ENCODE data around the gene CCR7.

Gene CCR7

DNA sequence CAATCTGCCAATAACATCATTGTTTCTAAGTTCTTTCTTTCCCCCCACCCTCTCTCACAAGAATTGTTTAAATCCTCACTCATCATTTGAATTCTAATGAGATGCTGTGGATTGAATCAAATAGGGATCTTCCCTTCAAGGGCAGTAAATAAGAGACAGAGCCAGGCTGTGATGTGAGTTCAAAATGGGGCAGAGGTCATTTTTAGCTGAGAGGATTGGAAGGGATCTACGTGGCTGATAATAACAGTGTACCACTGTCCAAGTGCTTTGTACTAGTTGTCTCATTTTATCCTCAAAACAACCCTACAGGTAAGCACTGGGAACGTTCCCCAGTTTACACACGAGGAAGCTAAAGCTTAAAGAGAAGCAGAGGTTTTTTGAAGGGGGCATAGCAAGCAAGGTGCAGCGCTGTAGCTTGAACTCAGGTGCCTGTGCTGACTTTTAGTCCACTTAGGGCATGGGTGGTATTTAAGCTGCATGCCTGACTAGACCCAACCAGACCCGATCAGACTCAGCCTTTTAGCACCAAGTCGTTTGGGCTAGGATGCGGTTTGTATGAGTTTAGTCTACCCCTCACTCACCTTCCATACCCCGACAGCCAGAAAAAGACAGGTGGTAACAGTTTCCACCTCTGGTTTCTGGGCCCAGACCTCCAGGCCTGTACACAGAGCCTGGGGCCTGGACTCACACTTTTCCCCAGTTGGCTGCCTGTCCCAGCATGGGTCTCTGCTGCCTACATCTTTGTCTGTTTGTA is 39.2 kb upstream of the CCR7 start:
- no peak overlapping the region for H3K4ac ChIP-seq (ENCODE audit: low read depth, low read length)
- WGBS (ENCODE audit: extremely low coverage, insufficient coverage, low lambda C conversion rate) = no CpG with 5 or more reads among the region's 8 CpGs
- no peak overlapping the region for H3K4me3 ChIP-seq (ENCODE audit: low read length)
- H2AK5ac ChIP-seq (ENCODE audit: low read length) = no peak overlapping the region
- H3K4me2 ChIP-seq (ENCODE audit: low read length) = no peak overlapping the region
- no peak overlapping the region for H3K27ac ChIP-seq (ENCODE audit: low read depth, low read length)
- no peak overlapping the region for H4K5ac ChIP-seq (ENCODE audit: low read length)
- no peaks in the 10 kb centered on the region for H3K79me2 ChIP-seq (ENCODE audit: control insufficient read depth, insufficient read depth, low read length)
- H3K56ac ChIP-seq (ENCODE audit: low read length) = no peak overlapping the region
- H2BK15ac ChIP-seq (replicated peaks; ENCODE audit: low read depth) = no peak overlapping the region
- H3K36me3 ChIP-seq (ENCODE audit: control insufficient read depth, insufficient read depth, low read length) = no peaks in the 10 kb centered on the region
- no peak for DNase-seq
- H2BK5ac ChIP-seq (ENCODE audit: low read length) = no peak overlapping the region
- no peak overlapping the region for H3K9ac ChIP-seq (ENCODE audit: low read length)
- H3K79me1 ChIP-seq (ENCODE audit: low read length) = no peaks in the 10 kb centered on the region
- H3K4me1 ChIP-seq (ENCODE audit: control insufficient read depth, low read depth, low read length) = no peaks in the 10 kb centered on the region
- no peaks in the 10 kb centered on the region for H3K27me3 ChIP-seq (ENCODE audit: insufficient read depth, low read length, poor library complexity)
- no peak overlapping the region for H2BK120ac ChIP-seq (ENCODE audit: low read depth, low read length)
- H3K18ac ChIP-seq (ENCODE audit: low read length) = no peak overlapping the region
- H3K23ac ChIP-seq (ENCODE audit: low read length) = no peak overlapping the region
- H4K8ac ChIP-seq (ENCODE audit: low read depth, low read length) = no peak overlapping the region

DNA sequence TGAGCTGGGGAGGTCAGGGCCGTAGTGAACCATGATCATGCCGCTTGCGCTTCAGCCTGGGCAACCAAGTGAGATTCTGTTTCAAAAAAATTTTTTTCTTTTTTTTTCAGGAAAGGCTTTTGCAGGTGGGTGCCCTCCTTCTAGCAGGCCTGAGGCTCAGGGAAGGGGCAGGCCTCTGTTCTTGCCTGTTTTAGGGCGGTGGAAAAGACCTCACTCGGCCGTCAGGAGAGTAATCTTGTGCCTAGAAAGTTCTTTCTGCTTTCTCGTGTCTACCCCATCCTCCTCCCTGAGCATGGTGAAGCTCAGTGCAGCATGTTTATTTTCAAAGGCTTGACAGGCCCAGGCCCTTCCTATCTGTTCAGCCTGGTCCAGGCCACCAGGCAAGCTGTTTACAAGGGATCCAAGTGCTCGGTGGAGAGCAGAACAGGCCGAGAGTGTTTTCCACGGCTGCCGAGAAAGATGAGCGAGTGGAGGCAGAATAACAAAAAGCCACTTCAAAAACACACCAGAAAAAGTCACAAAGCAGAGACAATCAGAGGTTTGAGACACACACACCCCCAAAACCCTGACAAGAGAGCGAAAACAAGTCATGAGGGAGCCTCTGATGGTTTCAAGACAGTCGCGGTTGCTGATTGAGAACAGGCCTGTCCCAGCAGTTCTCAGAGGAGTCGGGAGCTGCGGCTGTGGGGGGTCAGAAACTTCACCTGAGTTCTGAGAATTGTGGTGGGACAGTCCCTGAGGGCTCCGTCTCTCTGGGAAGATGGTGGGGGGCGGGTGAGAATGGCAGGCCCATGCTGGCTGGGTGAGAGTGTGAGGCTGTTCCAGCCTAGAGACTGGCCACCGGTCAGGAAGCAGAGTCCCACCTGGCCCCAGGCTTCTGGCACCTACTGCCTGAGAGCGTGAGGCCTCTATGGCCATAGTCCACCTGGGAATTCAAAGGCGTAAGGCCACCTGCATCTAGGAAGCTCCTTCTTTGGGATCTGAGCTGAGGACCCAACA is 37.5 kb upstream of the CCR7 start:
- Histone ChIP-seq H3K56ac (ENCODE audit: low read length) (no peak overlapping the region), H3K18ac (ENCODE audit: low read length) (no peak overlapping the region), H3K79me1 (ENCODE audit: low read length) (no peaks in the 10 kb centered on the region), H3K9ac (ENCODE audit: low read length) (no peak overlapping the region), H3K36me3 (ENCODE audit: control insufficient read depth, insufficient read depth, low read length) (no peaks in the 10 kb centered on the region), H2BK5ac (ENCODE audit: low read length) (no peak overlapping the region), H4K8ac (ENCODE audit: low read depth, low read length) (no peak overlapping the region), H3K4me3 (ENCODE audit: low read length) (no peak overlapping the region), H2BK15ac (replicated peaks; ENCODE audit: low read depth) (no peak overlapping the region), H3K4me1 (ENCODE audit: control insufficient read depth, low read depth, low read length) (no peaks in the 10 kb centered on the region), H3K4me2 (ENCODE audit: low read length) (no peak overlapping the region), H3K27me3 (ENCODE audit: insufficient read depth, low read length, poor library complexity) (no peaks in the 10 kb centered on the region), H3K23ac (ENCODE audit: low read length) (peak overlapping the region; percentile 30), H3K4ac (ENCODE audit: low read depth, low read length) (no peak overlapping the region), H3K27ac (ENCODE audit: low read depth, low read length) (no peak overlapping the region), H3K79me2 (ENCODE audit: control insufficient read depth, insufficient read depth, low read length) (no peaks in the 10 kb centered on the region), H2BK120ac (ENCODE audit: low read depth, low read length) (no peak overlapping the region), H2AK5ac (ENCODE audit: low read length) (no peak overlapping the region), H4K5ac (ENCODE audit: low read length) (no peak overlapping the region)
- DNase-seq = no peak
- WGBS (ENCODE audit: extremely low coverage, insufficient coverage, low lambda C conversion rate) = no CpG with 5 or more reads among the region's 22 CpGs

- no CpG with 5 or more reads among the region's 8 CpGs for WGBS (ENCODE audit: extremely low coverage, insufficient coverage, low lambda C conversion rate)
- Histone ChIP-seq H2BK120ac (ENCODE audit: low read depth, low read length) (no peak overlapping the region), H2AK5ac (ENCODE audit: low read length) (no peak overlapping the region), H3K9ac (ENCODE audit: low read length) (no peak overlapping the region), H3K27me3 (ENCODE audit: insufficient read depth, low read length, poor library complexity) (no peaks in the 10 kb centered on the region), H4K8ac (ENCODE audit: low read depth, low read length) (no peak overlapping the region), H3K79me1 (ENCODE audit: low read length) (no peaks in the 10 kb centered on the region), H3K27ac (ENCODE audit: low read depth, low read length) (no peak overlapping the region), H3K4ac (ENCODE audit: low read depth, low read length) (no peak overlapping the region), H3K4me2 (ENCODE audit: low read length) (no peak overlapping the region), H2BK15ac (replicated peaks; ENCODE audit: low read depth) (no peak overlapping the region), H3K23ac (ENCODE audit: low read length) (no peak overlapping the region), H4K5ac (ENCODE audit: low read length) (no peak overlapping the region), H3K56ac (ENCODE audit: low read length) (no peak overlapping the region), H3K79me2 (ENCODE audit: control insufficient read depth, insufficient read depth, low read length) (no peaks in the 10 kb centered on the region), H2BK5ac (ENCODE audit: low read length) (no peak overlapping the region), H3K18ac (ENCODE audit: low read length) (no peak overlapping the region), H3K4me3 (ENCODE audit: low read length) (no peak overlapping the region), H3K36me3 (ENCODE audit: control insufficient read depth, insufficient read depth, low read length) (no peaks in the 10 kb centered on the region), H3K4me1 (ENCODE audit: control insufficient read depth, low read depth, low read length) (no peaks in the 10 kb centered on the region)
- DNase-seq = peak; percentile 50
Measured at GRCh38 chr17:40600486-40601046, 35.3 kb upstream of the CCR7 start.

DNA sequence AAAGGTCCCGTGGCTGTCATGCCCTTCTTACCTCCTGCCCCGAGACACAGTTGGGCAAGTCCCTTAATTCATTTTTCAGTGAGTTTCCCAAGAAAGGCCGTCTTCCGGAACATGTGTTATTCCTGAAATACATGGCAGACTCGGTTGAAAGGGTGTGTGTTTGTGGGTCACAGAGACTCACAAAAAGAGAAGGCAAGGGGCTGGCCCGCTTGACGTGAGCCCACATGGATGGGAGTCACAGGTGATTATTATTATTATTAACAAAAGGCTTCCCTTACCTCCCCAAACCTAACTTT is 34.1 kb upstream of the CCR7 start:
- Histone ChIP-seq H3K79me2 (ENCODE audit: control insufficient read depth, insufficient read depth, low read length) (no peaks in the 10 kb centered on the region), H3K9ac (ENCODE audit: low read length) (no peak overlapping the region), H2BK120ac (ENCODE audit: low read depth, low read length) (no peak overlapping the region), H3K4me1 (ENCODE audit: control insufficient read depth, low read depth, low read length) (no peaks in the 10 kb centered on the region), H3K56ac (ENCODE audit: low read length) (no peak overlapping the region), H3K4me2 (ENCODE audit: low read length) (no peak overlapping the region), H3K23ac (ENCODE audit: low read length) (no peak overlapping the region), H2AK5ac (ENCODE audit: low read length) (no peak overlapping the region), H2BK5ac (ENCODE audit: low read length) (no peak overlapping the region), H2BK15ac (replicated peaks; ENCODE audit: low read depth) (no peak overlapping the region), H4K8ac (ENCODE audit: low read depth, low read length) (no peak overlapping the region), H3K27ac (ENCODE audit: low read depth, low read length) (no peak overlapping the region), H3K79me1 (ENCODE audit: low read length) (no peaks in the 10 kb centered on the region), H3K27me3 (ENCODE audit: insufficient read depth, low read length, poor library complexity) (no peaks in the 10 kb centered on the region), H3K36me3 (ENCODE audit: control insufficient read depth, insufficient read depth, low read length) (no peaks in the 10 kb centered on the region), H3K4ac (ENCODE audit: low read depth, low read length) (no peak overlapping the region), H3K18ac (ENCODE audit: low read length) (no peak overlapping the region), H4K5ac (ENCODE audit: low read length) (no peak overlapping the region), H3K4me3 (ENCODE audit: low read length) (no peak overlapping the region)
- no peak for DNase-seq
- WGBS (ENCODE audit: extremely low coverage, insufficient coverage, low lambda C conversion rate) = no CpG with 5 or more reads among the region's 7 CpGs

DNA sequence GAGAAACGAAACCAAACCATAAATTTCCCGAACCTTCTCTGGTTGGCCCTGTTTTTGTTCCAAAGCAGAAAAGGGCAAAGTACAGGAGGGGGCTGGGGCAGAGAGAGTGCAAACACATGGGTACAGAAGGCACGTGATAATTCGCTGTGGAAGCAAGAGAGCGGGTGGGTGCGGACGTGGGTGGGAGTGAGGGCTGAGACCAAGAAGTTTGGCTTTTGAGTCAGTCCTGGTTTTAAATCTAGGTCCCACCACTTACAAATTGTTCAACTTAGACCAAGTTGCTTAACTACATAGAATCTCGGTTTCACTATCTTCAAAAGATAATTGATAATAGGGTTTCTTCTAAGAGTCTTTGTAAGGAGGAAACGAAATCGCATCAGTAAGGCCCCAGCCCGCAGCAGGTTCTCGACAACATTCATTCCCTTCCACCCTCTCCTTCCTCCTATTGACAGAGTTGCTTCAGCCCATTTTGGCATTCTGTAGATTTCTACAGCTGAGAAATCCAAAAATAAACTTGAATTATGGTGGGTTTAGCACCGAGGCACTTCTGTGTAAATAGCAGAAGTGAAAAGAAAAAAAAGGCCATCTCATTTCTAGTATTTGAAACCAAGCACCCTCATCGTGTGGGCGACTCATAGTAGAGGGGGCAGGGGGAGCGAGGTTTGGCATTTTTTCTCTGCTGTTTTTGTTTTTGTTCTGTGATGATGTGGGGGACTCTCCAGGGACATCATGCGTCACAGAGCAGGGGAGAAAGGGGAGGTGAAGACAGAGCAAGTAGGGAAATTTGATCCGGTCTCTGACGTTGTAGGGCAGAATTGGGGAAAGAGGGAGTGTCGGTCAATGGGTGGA is 33.6 kb upstream of the CCR7 start:
- Histone ChIP-seq H3K18ac (ENCODE audit: low read length) (no peak overlapping the region), H2BK15ac (replicated peaks; ENCODE audit: low read depth) (no peak overlapping the region), H2BK5ac (ENCODE audit: low read length) (no peak overlapping the region), H3K27ac (ENCODE audit: low read depth, low read length) (no peak overlapping the region), H3K4me1 (ENCODE audit: control insufficient read depth, low read depth, low read length) (no peaks in the 10 kb centered on the region), H3K36me3 (ENCODE audit: control insufficient read depth, insufficient read depth, low read length) (no peaks in the 10 kb centered on the region), H3K4ac (ENCODE audit: low read depth, low read length) (no peak overlapping the region), H2AK5ac (ENCODE audit: low read length) (no peak overlapping the region), H2BK120ac (ENCODE audit: low read depth, low read length) (no peak overlapping the region), H3K4me2 (ENCODE audit: low read length) (no peak overlapping the region), H3K56ac (ENCODE audit: low read length) (no peak overlapping the region), H3K9ac (ENCODE audit: low read length) (no peak overlapping the region), H3K27me3 (ENCODE audit: insufficient read depth, low read length, poor library complexity) (no peaks in the 10 kb centered on the region), H3K79me2 (ENCODE audit: control insufficient read depth, insufficient read depth, low read length) (no peaks in the 10 kb centered on the region), H3K23ac (ENCODE audit: low read length) (no peak overlapping the region), H3K4me3 (ENCODE audit: low read length) (no peak overlapping the region), H4K8ac (ENCODE audit: low read depth, low read length) (no peak overlapping the region), H4K5ac (ENCODE audit: low read length) (no peak overlapping the region), H3K79me1 (ENCODE audit: low read length) (no peaks in the 10 kb centered on the region)
- DNase-seq = no peak
- WGBS (ENCODE audit: extremely low coverage, insufficient coverage, low lambda C conversion rate) = no CpG with 5 or more reads among the region's 20 CpGs
